OCI-LY1 (cell line): ENCODE results near the gene PGA5.

ENCODE experiments used
- H2AFZ ChIP-seq: fragments of 200-600 bp; sonication (generic), shearing (Covaris generic); 2 replicates; pipeline ENCODE4 v1.6.0; 2014; ENCODE audit warnings: antibody characterized with exemption, mild to moderate bottlenecking, low read length
- H3F3A ChIP-seq: fragments of 200-600 bp; sonication (generic), shearing (Covaris generic); 2 replicates; pipeline ENCODE4 v1.6.0; 2014; ENCODE audit warnings: mild to moderate bottlenecking, antibody characterized with exemption, low read length, moderate library complexity; ENCODE audit not compliant: insufficient read depth
- H3K27ac ChIP-seq: fragments of 200-600 bp; sonication (generic); 2 replicates; pipeline ENCODE4 v1.5.1; 2014; ENCODE audit warnings: low read length, mixed run types, mild to moderate bottlenecking, low read depth; ENCODE audit not compliant: poor library complexity, severe bottlenecking
- H3K27me3 ChIP-seq: fragments of 200-600 bp; sonication (generic); 2 replicates; pipeline ENCODE4 v1.6.0; 2014; ENCODE audit warnings: antibody characterized with exemption, mild to moderate bottlenecking, low read length, moderate library complexity; ENCODE audit not compliant: insufficient read depth
- H3K36me3 ChIP-seq: fragments of 200-600 bp; sonication (generic); 2 replicates; pipeline ENCODE4 v1.6.1; 2014; ENCODE audit warnings: mild to moderate bottlenecking, antibody characterized with exemption, low read length, moderate library complexity, mixed read lengths; ENCODE audit not compliant: insufficient read depth
- H3K4me1 ChIP-seq: fragments of 200-600 bp; sonication (generic); 2 replicates; pipeline ENCODE4 v1.5.1; 2014; ENCODE audit warnings: mild to moderate bottlenecking, low read length, moderate library complexity; ENCODE audit not compliant: insufficient read depth, severe bottlenecking
- H3K4me2 ChIP-seq: fragments of 200-600 bp; sonication (generic), shearing (Covaris generic); 2 replicates; pipeline ENCODE4 v1.6.1; 2014; ENCODE audit warnings: low read length
- H3K4me3 ChIP-seq: fragments of 200-600 bp; sonication (generic); 2 replicates; pipeline ENCODE4 v1.5.1; 2014; ENCODE audit warnings: low read length, low read depth, mild to moderate bottlenecking, mixed read lengths; ENCODE audit not compliant: poor library complexity, severe bottlenecking
- H3K79me2 ChIP-seq: fragments of 200-600 bp; shearing (Covaris generic); 2 replicates; pipeline ENCODE4 v1.6.1; 2016; ENCODE audit warnings: mixed run types, low read length, mixed read lengths; ENCODE audit not compliant: insufficient read depth
- H3K9ac ChIP-seq: fragments of 200-600 bp; sonication (generic), shearing (Covaris generic); 2 replicates; pipeline ENCODE4 v1.6.1; 2014; ENCODE audit warnings: mild to moderate bottlenecking, low read length, mixed read lengths
- H3K9me2 ChIP-seq: fragments of 200-600 bp; sonication (generic), shearing (Covaris generic); 2 replicates; pipeline ENCODE4 v1.6.1; 2014; ENCODE audit warnings: low read depth, mild to moderate bottlenecking, low read length, mixed read lengths
- H3K9me3 ChIP-seq: fragments of 200-600 bp; shearing (Covaris generic); 2 replicates; pipeline ENCODE4 v1.6.1; 2014; ENCODE audit warnings: low read length, mixed read lengths
- H4K20me1 ChIP-seq: fragments of 200-600 bp; sonication (generic), shearing (Covaris generic); 2 replicates; pipeline ENCODE4 v1.6.0; 2016; ENCODE audit warnings: mild to moderate bottlenecking, low read length; ENCODE audit not compliant: insufficient read depth
- EZH2 ChIP-seq: fragments of 200-600 bp; sonication (generic), shearing (Covaris generic); IDR thresholded peaks from 2 replicates; pipeline ENCODE4 v1.8.0; 2017; ENCODE audit warnings: borderline replicate concordance, mixed run types, mild to moderate bottlenecking, antibody characterized with exemption, low read length, moderate library complexity, mixed read lengths
- TF ChIP-seq, protein P1 (sequence below): fragments of 200-600 bp; sonication (generic), shearing (Covaris generic); IDR thresholded peaks from 2 replicates; pipeline ENCODE4 v1.5.1; 2017; ENCODE audit warnings: mild to moderate bottlenecking, antibody characterized with exemption, low read length, moderate library complexity, mixed read lengths

PGA5 gene

DNA sequence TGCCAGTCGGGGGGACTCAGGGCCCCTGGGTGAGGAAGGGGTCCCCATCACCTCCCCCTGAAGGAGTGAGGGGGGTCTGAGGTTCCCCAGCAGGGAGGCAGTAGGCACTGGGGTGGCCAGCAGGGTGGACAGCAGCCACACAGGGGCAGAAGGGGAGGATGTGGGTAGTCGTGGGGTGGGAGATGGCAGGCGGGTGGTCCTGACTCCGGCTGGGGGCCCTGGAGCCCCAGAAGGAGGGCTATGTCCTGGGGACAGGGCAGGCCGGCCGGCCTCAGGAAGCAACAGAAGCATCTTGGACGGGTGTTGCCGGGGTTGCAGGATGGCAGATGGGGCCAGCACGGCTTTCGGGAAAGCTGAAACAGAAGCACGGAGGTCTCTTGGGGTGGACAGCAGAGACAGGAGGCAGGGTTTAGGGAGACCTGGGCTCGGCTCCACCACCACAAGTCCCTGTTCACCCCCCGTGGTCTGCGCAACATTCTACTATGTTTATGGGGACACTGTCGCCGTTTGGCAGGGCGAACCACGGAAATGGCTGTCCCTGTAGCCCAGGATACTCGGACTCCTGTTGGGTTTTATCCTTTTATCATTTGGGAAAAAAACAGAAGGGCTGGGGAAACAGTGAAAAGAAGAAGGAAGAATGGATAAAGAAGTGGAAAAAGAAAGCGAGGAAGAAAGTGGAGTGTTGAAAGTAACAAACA, 40.1 kb downstream of the PGA5 start:
- H3F3A ChIP-seq = no peaks in the 10 kb centered on the region
- H3K4me3 ChIP-seq = no peak overlapping the region
- TF ChIP-seq, protein P1, sequence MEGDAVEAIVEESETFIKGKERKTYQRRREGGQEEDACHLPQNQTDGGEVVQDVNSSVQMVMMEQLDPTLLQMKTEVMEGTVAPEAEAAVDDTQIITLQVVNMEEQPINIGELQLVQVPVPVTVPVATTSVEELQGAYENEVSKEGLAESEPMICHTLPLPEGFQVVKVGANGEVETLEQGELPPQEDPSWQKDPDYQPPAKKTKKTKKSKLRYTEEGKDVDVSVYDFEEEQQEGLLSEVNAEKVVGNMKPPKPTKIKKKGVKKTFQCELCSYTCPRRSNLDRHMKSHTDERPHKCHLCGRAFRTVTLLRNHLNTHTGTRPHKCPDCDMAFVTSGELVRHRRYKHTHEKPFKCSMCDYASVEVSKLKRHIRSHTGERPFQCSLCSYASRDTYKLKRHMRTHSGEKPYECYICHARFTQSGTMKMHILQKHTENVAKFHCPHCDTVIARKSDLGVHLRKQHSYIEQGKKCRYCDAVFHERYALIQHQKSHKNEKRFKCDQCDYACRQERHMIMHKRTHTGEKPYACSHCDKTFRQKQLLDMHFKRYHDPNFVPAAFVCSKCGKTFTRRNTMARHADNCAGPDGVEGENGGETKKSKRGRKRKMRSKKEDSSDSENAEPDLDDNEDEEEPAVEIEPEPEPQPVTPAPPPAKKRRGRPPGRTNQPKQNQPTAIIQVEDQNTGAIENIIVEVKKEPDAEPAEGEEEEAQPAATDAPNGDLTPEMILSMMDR = no peak
- TF ChIP-seq EZH2 = no peak
- no peak overlapping the region for H3K4me2 ChIP-seq
- no peaks in the 10 kb centered on the region for H4K20me1 ChIP-seq
- H3K27ac ChIP-seq = no peak overlapping the region
- H3K27me3 ChIP-seq = no peaks in the 10 kb centered on the region
- H3K9me2 ChIP-seq = no peaks in the 10 kb centered on the region
- H3K4me1 ChIP-seq = no peaks in the 10 kb centered on the region
- H2AFZ ChIP-seq = no peak overlapping the region
- no peaks in the 10 kb centered on the region for H3K9me3 ChIP-seq
- H3K36me3 ChIP-seq = no peaks in the 10 kb centered on the region; the same call in 1 of the 2 replicates
- H3K79me2 ChIP-seq = no peaks in the 10 kb centered on the region
- H3K9ac ChIP-seq = no peak overlapping the region

DNA sequence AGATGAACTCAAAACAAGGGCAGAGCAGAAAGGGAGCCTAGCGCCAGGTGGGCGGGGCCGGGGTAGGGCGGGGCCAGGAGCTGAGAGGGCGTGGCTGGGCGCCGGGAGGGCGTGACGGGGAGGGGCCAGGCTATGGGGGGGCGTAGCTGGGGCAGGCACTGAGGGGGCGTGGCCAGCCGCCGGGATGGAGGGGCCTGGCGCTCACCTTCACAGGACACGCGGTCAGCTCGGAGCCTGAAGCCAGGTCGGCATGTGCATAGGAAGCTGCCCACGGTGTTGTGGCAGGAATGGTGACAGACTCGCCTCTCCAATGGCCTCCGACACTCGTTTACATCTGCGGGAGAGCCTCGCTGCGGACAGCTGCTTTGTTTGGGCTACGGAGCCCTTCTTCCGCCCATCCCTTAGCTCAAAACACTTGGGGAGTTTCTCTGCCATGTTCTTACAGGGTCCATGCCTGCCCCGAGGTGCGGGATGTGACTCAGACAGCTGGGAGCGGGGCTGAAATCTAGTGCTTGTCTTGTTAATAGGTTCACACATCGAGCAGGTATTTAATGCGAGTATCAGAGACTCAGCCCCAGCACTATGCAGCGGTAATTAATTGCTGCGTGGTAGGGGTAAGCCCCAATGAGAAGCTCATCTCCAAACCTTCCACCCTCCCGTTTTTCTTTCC, 40.7 kb downstream of the PGA5 start:
- Histone ChIP-seq H3K27me3 (no peaks in the 10 kb centered on the region), H3K9me3 (no peaks in the 10 kb centered on the region), H3K4me1 (no peaks in the 10 kb centered on the region), H3K27ac (no peak overlapping the region), H3K4me3 (no peak overlapping the region), H3K36me3 (no peaks in the 10 kb centered on the region; the same call in 1 of the 2 replicates), H3K9ac (no peak overlapping the region), H3F3A (no peaks in the 10 kb centered on the region), H3K9me2 (no peaks in the 10 kb centered on the region), H4K20me1 (no peaks in the 10 kb centered on the region), H3K79me2 (no peaks in the 10 kb centered on the region), H3K4me2 (no peak overlapping the region), H2AFZ (no peak overlapping the region)
- no peak for TF ChIP-seq EZH2
- TF ChIP-seq, protein P1 = no peak

DNA sequence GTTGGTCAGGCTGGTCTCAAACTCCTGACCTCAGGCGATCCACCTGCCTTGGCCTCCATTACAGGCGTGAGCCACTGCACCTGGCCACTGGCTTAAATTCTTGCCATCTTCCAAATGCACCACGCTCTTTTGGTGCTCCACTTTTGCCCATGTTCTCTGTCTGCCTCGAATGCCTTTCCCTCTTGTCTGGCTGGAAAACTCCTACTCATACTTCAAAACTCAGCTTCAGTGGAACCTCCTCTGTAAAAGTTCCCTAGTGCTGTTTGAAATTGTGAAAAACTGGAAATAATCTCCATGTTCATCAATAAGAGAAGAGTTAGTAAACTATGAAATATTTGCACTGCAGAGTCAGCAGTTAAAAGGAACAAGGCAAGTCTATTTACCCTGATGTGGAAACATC, 42.6 kb downstream of the PGA5 start:
- H3K36me3 ChIP-seq = no peaks in the 10 kb centered on the region; the same call in 1 of the 2 replicates
- TF ChIP-seq, protein P1 = no peak
- no peak for TF ChIP-seq EZH2

More for the DNA sequence above, 42.6 kb downstream of the PGA5 start:
- H3F3A ChIP-seq = no peaks in the 10 kb centered on the region
- no peaks in the 10 kb centered on the region for H3K9me2 ChIP-seq
- H3K9me3 ChIP-seq = no peaks in the 10 kb centered on the region
- no peak overlapping the region for H3K4me3 ChIP-seq
- H3K27ac ChIP-seq = no peak overlapping the region
- H3K9ac ChIP-seq = no peak overlapping the region
- H3K79me2 ChIP-seq = no peaks in the 10 kb centered on the region
- no peak overlapping the region for H2AFZ ChIP-seq
- H3K4me2 ChIP-seq = no peak overlapping the region
- no peaks in the 10 kb centered on the region for H3K27me3 ChIP-seq
- no peaks in the 10 kb centered on the region for H4K20me1 ChIP-seq
- H3K4me1 ChIP-seq = no peaks in the 10 kb centered on the region
